ENCODE results near the gene OXER1.

DNA sequence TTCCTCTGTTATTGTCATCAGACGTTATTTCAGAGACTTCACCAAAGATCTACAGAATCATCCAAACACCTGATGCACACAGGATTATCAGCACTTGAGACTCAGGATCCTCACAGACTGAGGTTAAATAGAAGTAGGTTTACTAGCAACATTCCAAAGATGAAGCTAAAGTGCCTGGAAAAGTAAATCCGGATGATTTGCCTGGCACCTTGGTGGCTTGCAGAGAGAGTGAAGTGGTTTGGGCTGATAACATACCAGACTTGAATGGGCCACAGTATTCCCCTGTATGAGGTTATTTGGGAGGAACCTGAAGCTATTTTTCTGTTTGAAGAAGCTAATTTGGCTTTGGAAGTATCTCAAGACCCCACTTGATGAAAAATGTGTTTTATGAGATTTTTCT, 51.0 kb downstream of the OXER1 start:
- TF ChIP-seq, protein P1, sequence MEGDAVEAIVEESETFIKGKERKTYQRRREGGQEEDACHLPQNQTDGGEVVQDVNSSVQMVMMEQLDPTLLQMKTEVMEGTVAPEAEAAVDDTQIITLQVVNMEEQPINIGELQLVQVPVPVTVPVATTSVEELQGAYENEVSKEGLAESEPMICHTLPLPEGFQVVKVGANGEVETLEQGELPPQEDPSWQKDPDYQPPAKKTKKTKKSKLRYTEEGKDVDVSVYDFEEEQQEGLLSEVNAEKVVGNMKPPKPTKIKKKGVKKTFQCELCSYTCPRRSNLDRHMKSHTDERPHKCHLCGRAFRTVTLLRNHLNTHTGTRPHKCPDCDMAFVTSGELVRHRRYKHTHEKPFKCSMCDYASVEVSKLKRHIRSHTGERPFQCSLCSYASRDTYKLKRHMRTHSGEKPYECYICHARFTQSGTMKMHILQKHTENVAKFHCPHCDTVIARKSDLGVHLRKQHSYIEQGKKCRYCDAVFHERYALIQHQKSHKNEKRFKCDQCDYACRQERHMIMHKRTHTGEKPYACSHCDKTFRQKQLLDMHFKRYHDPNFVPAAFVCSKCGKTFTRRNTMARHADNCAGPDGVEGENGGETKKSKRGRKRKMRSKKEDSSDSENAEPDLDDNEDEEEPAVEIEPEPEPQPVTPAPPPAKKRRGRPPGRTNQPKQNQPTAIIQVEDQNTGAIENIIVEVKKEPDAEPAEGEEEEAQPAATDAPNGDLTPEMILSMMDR (conservative IDR thresholded peaks at IDR 0.05): no peak
- TF ChIP-seq EZH2 (IDR thresholded peaks at IDR 0.05; ENCODE audit: low read depth): no peak
